ENCODE measurements around the gene RYR1.
"Not testable (repeated sequence)": the region's sequence is repeated elsewhere in the genome, so short reads cannot be mapped to it uniquely, and the experiment has no call there.

The RYR1 gene

DNA sequence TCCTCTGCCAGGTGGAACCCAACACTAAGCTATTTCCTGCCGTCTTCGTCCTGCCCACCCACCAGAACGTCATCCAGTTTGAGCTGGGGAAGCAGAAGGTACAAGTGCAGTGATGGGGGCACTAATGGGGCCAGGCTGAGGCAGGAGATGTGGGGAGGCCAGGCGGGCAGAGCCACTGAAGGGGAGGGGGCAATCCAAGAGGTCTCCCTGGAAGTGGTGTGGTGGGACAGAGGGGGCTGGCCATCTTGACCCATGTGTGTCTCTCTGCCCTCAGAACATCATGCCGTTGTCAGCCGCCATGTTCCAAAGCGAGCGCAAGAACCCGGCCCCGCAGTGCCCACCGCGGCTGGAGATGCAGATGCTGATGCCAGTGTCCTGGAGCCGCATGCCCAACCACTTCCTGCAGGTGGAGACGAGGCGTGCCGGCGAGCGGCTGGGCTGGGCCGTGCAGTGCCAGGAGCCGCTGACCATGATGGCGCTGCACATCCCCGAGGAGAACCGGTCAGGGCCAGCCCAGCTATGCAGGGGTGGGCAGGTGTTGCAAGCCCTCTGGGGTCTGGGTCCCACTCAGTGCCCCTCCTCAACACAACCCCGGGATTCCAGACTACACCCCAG, 49.6 kb downstream of the RYR1 start:
- H3K4me1 ChIP-seq (ENCODE audit: control insufficient read depth, insufficient read depth, low read length, poor library complexity, severe bottlenecking), result peaks cover 6% of the 10 kb centered on the region
- no peaks in the 10 kb centered on the region for H3K36me3 ChIP-seq (ENCODE audit: control insufficient read depth, insufficient read depth, low read length)
- no peaks in the 10 kb centered on the region for H3K9me3 ChIP-seq (ENCODE audit: control insufficient read depth, low read length)
- 95 to 96% methylated on average over 21 to 24 of the region's 24 CpGs for WGBS, 2 experiments (ENCODE audit: insufficient coverage in 2 of 2)
- no peak overlapping the region for H3K4me3 ChIP-seq (ENCODE audit: extremely low read depth, insufficient read depth, low read length, poor library complexity, severe bottlenecking)
- no peak overlapping the region for H3K27ac ChIP-seq (ENCODE audit: low read depth, low read length, severe bottlenecking)

DNA sequence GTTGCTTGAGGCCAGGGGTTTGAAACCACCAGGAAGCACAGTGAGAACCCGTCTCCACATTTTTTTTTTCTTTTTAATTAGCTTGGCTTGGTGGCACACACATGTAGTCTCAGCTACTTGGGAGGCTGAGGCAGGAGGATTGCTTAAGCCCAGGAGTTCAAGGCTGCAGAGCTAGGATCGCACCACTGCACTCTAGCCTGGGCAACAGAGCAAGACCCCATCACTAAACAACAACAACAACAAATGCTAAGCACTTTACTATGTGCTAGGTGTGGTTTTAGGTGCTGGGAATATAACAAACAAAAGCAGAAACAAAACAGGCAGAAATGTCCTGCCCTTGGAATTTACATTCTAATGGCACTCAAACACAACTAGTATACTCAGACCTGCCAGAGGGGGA, 51.3 kb downstream of the RYR1 start:
- Histone ChIP-seq H3K9me3 (ENCODE audit: control insufficient read depth, low read length) (no peaks in the 10 kb centered on the region), H3K4me1 (ENCODE audit: control insufficient read depth, insufficient read depth, low read length, poor library complexity, severe bottlenecking) (peaks cover 6% of the 10 kb centered on the region), H3K27ac (ENCODE audit: low read depth, low read length, severe bottlenecking) (no peak overlapping the region), H3K4me3 (ENCODE audit: extremely low read depth, insufficient read depth, low read length, poor library complexity, severe bottlenecking) (no peak overlapping the region), H3K36me3 (ENCODE audit: control insufficient read depth, insufficient read depth, low read length) (no peaks in the 10 kb centered on the region)
- WGBS, 2 experiments (ENCODE audit: insufficient coverage in 2 of 2), result 100% methylated on average over 1 of the region's 2 CpGs; no CpG with 5 or more reads in 1 of the 2 experiments

DNA sequence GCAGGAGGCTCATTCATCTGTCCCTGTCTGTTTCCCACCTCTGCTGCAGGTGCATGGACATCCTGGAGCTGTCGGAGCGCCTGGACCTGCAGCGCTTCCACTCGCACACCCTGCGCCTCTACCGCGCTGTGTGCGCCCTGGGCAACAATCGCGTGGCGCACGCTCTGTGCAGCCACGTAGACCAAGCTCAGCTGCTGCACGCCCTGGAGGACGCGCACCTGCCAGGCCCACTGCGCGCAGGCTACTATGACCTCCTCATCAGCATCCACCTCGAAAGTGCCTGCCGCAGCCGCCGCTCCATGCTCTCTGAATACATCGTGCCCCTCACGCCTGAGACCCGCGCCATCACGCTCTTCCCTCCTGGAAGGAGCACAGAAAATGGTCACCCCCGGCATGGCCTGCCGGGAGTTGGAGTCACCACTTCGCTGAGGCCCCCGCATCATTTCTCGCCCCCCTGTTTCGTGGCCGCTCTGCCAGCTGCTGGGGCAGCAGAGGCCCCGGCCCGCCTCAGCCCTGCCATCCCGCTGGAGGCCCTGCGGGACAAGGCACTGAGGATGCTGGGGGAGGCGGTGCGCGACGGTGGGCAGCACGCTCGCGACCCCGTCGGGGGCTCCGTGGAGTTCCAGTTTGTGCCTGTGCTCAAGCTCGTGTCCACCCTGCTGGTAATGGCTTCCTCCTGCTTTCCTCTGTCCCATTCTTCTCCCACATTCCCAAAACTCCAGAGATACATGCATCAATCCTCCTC, 52.2 kb downstream of the RYR1 start:
- H3K36me3 ChIP-seq (ENCODE audit: control insufficient read depth, insufficient read depth, low read length), result no peaks in the 10 kb centered on the region
- 95% methylated on average over 32 to 44 of the region's 49 CpGs for WGBS, 2 experiments (ENCODE audit: insufficient coverage in 2 of 2)
- no peaks in the 10 kb centered on the region for H3K9me3 ChIP-seq (ENCODE audit: control insufficient read depth, low read length)
- no peak overlapping the region for H3K4me3 ChIP-seq (ENCODE audit: extremely low read depth, insufficient read depth, low read length, poor library complexity, severe bottlenecking)
- no peak overlapping the region for H3K27ac ChIP-seq (ENCODE audit: low read depth, low read length, severe bottlenecking)
- H3K4me1 ChIP-seq (ENCODE audit: control insufficient read depth, insufficient read depth, low read length, poor library complexity, severe bottlenecking), result peaks cover 6% of the 10 kb centered on the region

DNA sequence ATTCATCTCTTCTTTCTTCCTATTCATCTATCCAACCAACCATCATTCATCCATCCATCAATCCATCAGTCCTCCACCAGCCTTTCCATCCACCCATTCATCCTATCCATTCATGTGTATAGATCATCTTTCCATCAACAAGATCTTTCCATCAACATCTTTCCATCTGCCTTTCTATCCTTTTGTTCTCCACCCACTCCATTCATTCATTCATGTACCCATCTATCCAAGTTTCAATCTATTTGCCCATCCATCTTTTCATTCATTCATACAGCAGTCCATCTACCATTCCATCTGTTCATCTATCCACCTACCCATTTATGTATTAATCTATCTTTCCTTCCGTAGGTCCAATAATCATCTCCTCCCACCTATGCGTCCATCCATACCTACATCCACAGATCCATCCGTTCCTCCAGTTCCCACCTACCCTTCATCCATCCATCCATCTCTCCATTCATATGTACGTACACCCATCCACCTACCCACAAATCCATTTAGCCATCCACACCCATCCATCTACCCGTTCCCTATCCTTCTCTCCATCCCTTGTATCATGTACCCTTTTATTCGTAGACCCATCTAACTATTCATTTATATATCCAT, 53.3 kb downstream of the RYR1 start:
- Histone ChIP-seq H3K27ac (ENCODE audit: low read depth, low read length, severe bottlenecking) (no peak overlapping the region), H3K4me1 (ENCODE audit: control insufficient read depth, insufficient read depth, low read length, poor library complexity, severe bottlenecking) (peaks cover 6% of the 10 kb centered on the region), H3K9me3 (ENCODE audit: control insufficient read depth, low read length) (no peaks in the 10 kb centered on the region), H3K36me3 (ENCODE audit: control insufficient read depth, insufficient read depth, low read length) (no peaks in the 10 kb centered on the region), H3K4me3 (ENCODE audit: extremely low read depth, insufficient read depth, low read length, poor library complexity, severe bottlenecking) (no peak overlapping the region)
- WGBS, 2 experiments (ENCODE audit: insufficient coverage in 2 of 2), result 91 to 98% methylated on average over 5 of the region's 6 CpGs

DNA sequence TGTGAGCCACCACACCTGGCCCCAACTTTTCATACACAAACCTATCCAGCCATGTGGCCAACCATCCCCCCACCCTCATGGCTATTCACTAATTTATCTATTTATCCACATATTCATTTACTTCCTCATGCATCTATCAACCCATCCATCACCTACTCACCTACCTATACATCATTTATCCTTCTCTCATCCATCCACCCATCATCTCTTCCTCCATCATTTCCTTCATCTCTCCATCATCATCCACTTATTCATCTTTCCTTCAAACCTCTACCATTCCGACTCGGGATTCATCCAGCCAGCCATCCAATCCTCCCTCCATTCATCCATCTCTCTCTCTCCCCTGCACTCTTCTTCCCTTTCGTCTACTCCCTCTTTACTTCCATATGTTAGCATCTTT, 54.6 kb downstream of the RYR1 start:
- Histone ChIP-seq H3K4me3 (ENCODE audit: extremely low read depth, insufficient read depth, low read length, poor library complexity, severe bottlenecking) (no peak overlapping the region), H3K36me3 (ENCODE audit: control insufficient read depth, insufficient read depth, low read length) (no peaks in the 10 kb centered on the region), H3K27ac (ENCODE audit: low read depth, low read length, severe bottlenecking) (no peak overlapping the region), H3K4me1 (ENCODE audit: control insufficient read depth, insufficient read depth, low read length, poor library complexity, severe bottlenecking) (no peaks in the 10 kb centered on the region), H3K9me3 (ENCODE audit: control insufficient read depth, low read length) (no peaks in the 10 kb centered on the region)
- WGBS, 2 experiments (ENCODE audit: insufficient coverage in 2 of 2), result 88 to 100% methylated on average over 2 to 3 of the region's 3 CpGs

DNA sequence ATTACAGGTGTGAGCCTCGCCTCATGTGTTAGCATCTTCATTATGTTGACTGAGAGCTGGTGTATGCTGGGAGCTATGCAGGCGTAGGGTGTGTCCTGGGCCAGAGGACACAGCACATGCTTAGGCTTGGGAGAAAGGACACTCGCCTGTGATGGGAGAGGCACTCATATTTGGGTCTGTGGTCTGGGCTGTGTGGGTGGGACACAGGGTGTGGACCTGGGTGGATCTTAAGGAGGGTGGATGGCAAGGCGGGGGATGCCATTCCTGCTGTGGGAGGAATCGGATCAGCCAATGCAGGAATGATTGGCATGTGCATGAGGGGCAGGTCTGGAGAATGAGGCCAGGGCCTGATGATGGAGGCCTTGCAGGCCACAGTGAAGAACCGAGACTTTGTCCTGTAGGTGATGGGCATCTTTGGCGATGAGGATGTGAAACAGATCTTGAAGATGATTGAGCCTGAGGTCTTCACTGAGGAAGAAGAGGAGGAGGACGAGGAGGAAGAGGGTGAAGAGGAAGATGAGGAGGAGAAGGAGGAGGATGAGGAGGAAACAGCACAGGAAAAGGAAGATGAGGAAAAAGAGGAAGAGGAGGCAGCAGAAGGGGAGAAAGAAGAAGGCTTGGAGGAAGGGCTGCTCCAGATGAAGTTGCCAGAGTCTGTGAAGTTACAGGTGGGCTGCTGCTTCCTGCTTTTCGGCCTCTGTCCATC, 55.4 kb downstream of the RYR1 start:
- Histone ChIP-seq H3K36me3 (ENCODE audit: control insufficient read depth, insufficient read depth, low read length) (no peaks in the 10 kb centered on the region), H3K4me3 (ENCODE audit: extremely low read depth, insufficient read depth, low read length, poor library complexity, severe bottlenecking) (no peak overlapping the region), H3K9me3 (ENCODE audit: control insufficient read depth, low read length) (no peaks in the 10 kb centered on the region), H3K27ac (ENCODE audit: low read depth, low read length, severe bottlenecking) (no peak overlapping the region), H3K4me1 (ENCODE audit: control insufficient read depth, insufficient read depth, low read length, poor library complexity, severe bottlenecking) (no peaks in the 10 kb centered on the region)
- WGBS, 2 experiments (ENCODE audit: insufficient coverage in 2 of 2), result 87 to 89% methylated on average over 9 of the region's 9 CpGs

DNA sequence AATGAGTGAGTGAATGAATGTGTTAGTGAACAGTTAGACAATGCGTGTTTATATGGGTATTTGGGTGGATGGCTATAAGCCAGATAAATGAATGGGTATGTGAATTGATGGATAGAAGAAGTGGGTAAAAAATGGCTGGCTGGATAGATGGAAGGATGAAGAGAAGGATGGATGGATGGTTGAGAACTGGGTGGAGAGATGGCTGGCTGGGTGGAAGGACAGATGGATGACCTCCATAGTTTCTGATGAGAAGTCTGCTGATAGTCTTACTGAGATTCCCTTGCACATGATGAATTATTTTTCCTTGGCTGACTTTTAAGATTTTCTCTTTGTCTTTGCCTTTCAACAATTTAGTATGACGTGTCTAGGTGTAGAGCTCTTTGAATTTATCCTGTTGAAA, 57.4 kb downstream of the RYR1 start:
- H3K27ac ChIP-seq (ENCODE audit: low read depth, low read length, severe bottlenecking), result no peak overlapping the region
- no peaks in the 10 kb centered on the region for H3K4me1 ChIP-seq (ENCODE audit: control insufficient read depth, insufficient read depth, low read length, poor library complexity, severe bottlenecking)
- H3K36me3 ChIP-seq (ENCODE audit: control insufficient read depth, insufficient read depth, low read length), result no peaks in the 10 kb centered on the region
- H3K4me3 ChIP-seq (ENCODE audit: extremely low read depth, insufficient read depth, low read length, poor library complexity, severe bottlenecking), result no peak overlapping the region
- WGBS, 2 experiments (ENCODE audit: insufficient coverage in 2 of 2), result 93 to 96% methylated on average over 1 of the region's 2 CpGs
- H3K9me3 ChIP-seq (ENCODE audit: control insufficient read depth, low read length), result no peaks in the 10 kb centered on the region

DNA sequence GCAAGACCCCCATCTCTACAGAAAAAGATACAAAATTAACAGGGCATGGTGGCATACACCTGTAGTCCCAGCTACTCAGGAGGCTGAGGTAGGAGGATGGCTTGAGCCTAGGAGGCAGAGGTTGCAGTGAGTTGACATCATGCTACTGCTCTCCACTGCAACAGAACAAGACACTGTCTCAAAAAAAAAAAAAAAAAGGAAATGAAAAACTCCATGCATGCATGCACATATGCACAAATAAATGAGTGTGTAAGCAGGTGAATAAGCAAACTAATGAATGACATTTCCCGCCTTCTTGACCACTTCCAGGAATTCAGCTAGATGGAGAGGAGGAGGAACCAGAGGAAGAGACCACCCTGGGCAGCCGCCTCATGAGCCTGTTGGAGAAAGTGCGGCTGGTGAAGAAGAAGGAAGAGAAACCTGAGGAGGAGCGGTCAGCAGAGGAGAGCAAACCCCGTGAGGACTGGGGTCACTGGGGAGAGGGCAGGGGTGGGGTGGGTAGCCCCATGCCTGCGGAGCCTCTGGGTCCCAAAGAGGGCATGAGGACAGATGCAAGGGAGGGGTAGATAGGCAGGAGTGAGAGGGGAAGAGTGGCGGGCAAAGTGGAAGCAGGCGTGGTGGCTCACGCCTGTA, 58.8 kb downstream of the RYR1 start:
- no peak overlapping the region for H3K4me3 ChIP-seq (ENCODE audit: extremely low read depth, insufficient read depth, low read length, poor library complexity, severe bottlenecking)
- WGBS, 2 experiments (ENCODE audit: insufficient coverage in 2 of 2), result 88 to 92% methylated on average over 6 to 7 of the region's 9 CpGs
- no peaks in the 10 kb centered on the region for H3K9me3 ChIP-seq (ENCODE audit: control insufficient read depth, low read length)
- H3K27ac ChIP-seq (ENCODE audit: low read depth, low read length, severe bottlenecking), result no peak overlapping the region
- H3K4me1 ChIP-seq (ENCODE audit: control insufficient read depth, insufficient read depth, low read length, poor library complexity, severe bottlenecking), result no peaks in the 10 kb centered on the region
- no peaks in the 10 kb centered on the region for H3K36me3 ChIP-seq (ENCODE audit: control insufficient read depth, insufficient read depth, low read length)

DNA sequence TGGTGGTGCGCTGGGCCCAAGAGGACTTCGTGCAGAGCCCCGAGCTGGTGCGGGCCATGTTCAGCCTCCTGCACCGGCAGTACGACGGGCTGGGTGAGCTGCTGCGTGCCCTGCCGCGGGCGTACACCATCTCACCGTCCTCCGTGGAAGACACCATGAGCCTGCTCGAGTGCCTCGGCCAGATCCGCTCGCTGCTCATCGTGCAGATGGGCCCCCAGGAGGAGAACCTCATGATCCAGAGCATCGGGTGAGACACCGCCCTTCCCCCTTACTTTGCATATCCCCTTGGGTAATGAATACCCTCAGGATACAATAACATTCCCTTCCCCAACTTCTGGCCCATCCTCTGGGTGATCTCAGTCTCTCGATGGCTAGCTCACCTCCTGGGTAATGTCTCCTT, 60.9 kb downstream of the RYR1 start:
- H3K36me3 ChIP-seq (ENCODE audit: control insufficient read depth, insufficient read depth, low read length), result no peaks in the 10 kb centered on the region
- no peaks in the 10 kb centered on the region for H3K9me3 ChIP-seq (ENCODE audit: control insufficient read depth, low read length)
- no peaks in the 10 kb centered on the region for H3K4me1 ChIP-seq (ENCODE audit: control insufficient read depth, insufficient read depth, low read length, poor library complexity, severe bottlenecking)
- WGBS, 2 experiments (ENCODE audit: insufficient coverage in 2 of 2), result 91 to 92% methylated on average over 20 to 21 of the region's 21 CpGs
- no peak overlapping the region for H3K4me3 ChIP-seq (ENCODE audit: extremely low read depth, insufficient read depth, low read length, poor library complexity, severe bottlenecking)
- no peak overlapping the region for H3K27ac ChIP-seq (ENCODE audit: low read depth, low read length, severe bottlenecking)

DNA sequence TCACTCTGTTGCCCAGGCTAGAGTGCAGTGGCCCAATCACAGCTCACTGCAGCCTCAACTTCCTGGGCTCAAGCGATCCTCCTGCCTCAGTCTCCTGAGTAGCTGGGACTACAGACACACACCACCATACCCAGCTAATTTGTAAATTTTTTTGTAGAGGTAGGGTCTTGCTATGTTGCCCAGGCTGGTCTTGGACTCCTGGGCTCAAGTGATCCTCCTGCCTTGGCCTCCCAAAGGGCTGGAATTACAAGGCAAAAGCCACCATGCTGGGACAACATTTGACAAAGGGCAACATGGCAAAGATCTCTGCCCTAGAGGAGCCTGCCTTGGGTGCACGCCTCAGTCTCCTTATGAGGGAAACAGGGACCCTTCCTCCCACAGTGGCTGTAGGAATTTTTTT, 61.9 kb downstream of the RYR1 start:
- not testable (repeated sequence) for H3K4me3 ChIP-seq (ENCODE audit: extremely low read depth, insufficient read depth, low read length, poor library complexity, severe bottlenecking); H3K36me3 ChIP-seq (ENCODE audit: control insufficient read depth, insufficient read depth, low read length); H3K27ac ChIP-seq (ENCODE audit: low read depth, low read length, severe bottlenecking); H3K4me1 ChIP-seq (ENCODE audit: control insufficient read depth, insufficient read depth, low read length, poor library complexity, severe bottlenecking); H3K9me3 ChIP-seq (ENCODE audit: control insufficient read depth, low read length)
- no CpG with 5 or more reads among the region's 2 CpGs for WGBS, 2 experiments (ENCODE audit: insufficient coverage in 2 of 2)

All from mesodermal cell (in vitro differentiated cells).